BJ (cell line): Measurements from ENCODE around the gene PRKAG2. TPM values are rescaled to one million over a fixed set of nuclear protein-coding genes. Genes with fewer than 3 reads are reported as not detected.

Experiments used
- CTCF ChIA-PET: fragments of 350-600 bp; formaldehyde crosslinking; extraction: SDS; loops from one replicate; lab custom pipeline; 2021; ENCODE audit warnings: antibody characterized with exemption, inconsistent platforms; lab: Yijun Ruan, JAX
- POLR2A ChIA-PET: fragments of 300-600 bp; sonication (Branson Sonifier 250); formaldehyde crosslinking; extraction: SDS; loops from one replicate; lab custom pipeline; 2021; ENCODE audit warnings: antibody characterized with exemption; lab: Charles Lee
- DNase-seq: peaks from one replicate; pipeline ENCODE4 v3.0.0-alpha.2; 2011; ENCODE audit warnings: low read depth
- H3K27me3 ChIP-seq: 2 replicates; pipeline ENCODE4 v1.6.0; 2011; ENCODE audit warnings: low read length; ENCODE audit not compliant: control insufficient read depth, insufficient read depth
- H3K36me3 ChIP-seq: 2 replicates; pipeline ENCODE4 v1.5.1; 2011; ENCODE audit warnings: low read length; ENCODE audit not compliant: control insufficient read depth, insufficient read depth
- H3K4me3 ChIP-seq: 2 replicates; pipeline ENCODE4 v1.5.1; 2011; ENCODE audit warnings: low read depth, mild to moderate bottlenecking, control low read depth, low read length
- polyA plus RNA-seq: library from polyadenylated mRNA; depleted of rRNA; stranded (reverse); fragments of >200 nt; gene quantifications from 2 replicates; pipeline ENCODE4 v1.2.3, GENCODE V29; 2011
- TF ChIP-seq, protein P1 (sequence below): IDR thresholded peaks from 2 replicates; pipeline ENCODE4 v1.5.1; 2011; ENCODE audit warnings: low read depth, mild to moderate bottlenecking, control low read depth, inconsistent platforms, low read length, moderate library complexity; ENCODE audit not compliant: insufficient read depth

PRKAG2 gene
- polyA plus RNA-seq, 1 experiment: 11.3 TPM

DNA sequence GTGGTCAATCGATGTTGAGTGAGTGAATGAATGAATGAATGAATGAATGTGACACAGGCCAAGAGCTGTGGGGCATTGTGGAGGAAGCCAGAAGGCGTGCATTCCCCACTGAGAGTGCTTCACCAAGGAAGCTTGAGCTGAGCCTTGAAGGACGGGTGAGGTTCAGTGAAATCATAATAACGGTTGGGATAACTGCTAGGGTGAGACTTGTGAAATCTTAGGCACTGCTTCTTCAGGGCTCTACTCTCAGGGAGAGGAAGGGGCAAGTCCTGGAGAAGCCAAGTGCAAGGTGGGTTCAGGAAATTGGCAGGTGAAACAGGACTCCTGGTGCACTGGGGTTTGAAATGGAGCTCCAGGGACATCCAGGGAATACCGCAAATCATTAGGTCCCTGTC lies 23.7 kb upstream of the PRKAG2 start:
- Histone ChIP-seq H3K27me3 (peaks cover 1% of the 10 kb centered on the region), H3K36me3 (no peaks in the 10 kb centered on the region), H3K4me3 (no peak overlapping the region)
- POLR2A ChIA-PET: no interaction called here
- no peak for DNase-seq
- TF ChIP-seq, protein P1, sequence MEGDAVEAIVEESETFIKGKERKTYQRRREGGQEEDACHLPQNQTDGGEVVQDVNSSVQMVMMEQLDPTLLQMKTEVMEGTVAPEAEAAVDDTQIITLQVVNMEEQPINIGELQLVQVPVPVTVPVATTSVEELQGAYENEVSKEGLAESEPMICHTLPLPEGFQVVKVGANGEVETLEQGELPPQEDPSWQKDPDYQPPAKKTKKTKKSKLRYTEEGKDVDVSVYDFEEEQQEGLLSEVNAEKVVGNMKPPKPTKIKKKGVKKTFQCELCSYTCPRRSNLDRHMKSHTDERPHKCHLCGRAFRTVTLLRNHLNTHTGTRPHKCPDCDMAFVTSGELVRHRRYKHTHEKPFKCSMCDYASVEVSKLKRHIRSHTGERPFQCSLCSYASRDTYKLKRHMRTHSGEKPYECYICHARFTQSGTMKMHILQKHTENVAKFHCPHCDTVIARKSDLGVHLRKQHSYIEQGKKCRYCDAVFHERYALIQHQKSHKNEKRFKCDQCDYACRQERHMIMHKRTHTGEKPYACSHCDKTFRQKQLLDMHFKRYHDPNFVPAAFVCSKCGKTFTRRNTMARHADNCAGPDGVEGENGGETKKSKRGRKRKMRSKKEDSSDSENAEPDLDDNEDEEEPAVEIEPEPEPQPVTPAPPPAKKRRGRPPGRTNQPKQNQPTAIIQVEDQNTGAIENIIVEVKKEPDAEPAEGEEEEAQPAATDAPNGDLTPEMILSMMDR: no peak
- CTCF ChIA-PET: no interaction called here

DNA sequence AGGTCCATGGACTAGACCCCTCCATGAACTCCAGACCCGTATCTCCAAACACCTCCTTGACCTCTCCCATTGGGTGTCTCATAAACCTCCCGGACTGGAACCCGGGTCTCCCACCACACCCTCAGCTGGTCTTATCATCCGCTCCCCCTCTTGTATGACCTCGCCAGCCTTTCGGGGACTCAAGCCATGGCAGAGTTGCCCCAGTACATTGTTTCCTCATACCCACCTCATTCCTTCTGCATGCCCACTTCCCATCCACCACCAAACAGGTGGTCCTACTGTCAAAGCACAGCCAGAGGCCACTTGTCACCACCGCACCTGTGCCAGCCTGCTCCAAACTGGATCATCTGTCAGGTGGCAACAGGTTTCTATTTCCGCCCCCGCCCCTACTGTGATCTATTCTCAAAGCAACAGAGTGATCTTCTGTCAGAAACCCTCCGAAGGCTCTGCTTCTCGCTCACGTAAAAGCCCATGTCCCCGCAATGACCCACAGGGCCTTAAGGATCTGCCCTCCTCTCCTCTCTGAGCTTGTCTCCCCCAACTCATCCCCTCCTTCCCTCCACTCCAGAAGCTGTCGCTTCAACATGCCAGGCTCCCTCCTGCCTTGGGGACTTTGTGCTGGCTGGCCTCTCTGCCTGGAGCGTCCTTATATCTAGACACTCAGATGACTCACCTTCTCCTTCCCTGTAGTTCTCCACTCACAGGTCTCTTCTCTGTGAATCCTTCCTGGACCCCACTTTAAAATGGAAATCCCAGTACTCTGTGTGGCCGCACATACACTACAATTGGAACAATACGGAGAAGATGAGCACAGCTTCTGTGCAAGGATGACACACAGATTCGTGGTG lies 22.8 kb upstream of the PRKAG2 start:
- CTCF ChIA-PET: no interaction called here

DNA sequence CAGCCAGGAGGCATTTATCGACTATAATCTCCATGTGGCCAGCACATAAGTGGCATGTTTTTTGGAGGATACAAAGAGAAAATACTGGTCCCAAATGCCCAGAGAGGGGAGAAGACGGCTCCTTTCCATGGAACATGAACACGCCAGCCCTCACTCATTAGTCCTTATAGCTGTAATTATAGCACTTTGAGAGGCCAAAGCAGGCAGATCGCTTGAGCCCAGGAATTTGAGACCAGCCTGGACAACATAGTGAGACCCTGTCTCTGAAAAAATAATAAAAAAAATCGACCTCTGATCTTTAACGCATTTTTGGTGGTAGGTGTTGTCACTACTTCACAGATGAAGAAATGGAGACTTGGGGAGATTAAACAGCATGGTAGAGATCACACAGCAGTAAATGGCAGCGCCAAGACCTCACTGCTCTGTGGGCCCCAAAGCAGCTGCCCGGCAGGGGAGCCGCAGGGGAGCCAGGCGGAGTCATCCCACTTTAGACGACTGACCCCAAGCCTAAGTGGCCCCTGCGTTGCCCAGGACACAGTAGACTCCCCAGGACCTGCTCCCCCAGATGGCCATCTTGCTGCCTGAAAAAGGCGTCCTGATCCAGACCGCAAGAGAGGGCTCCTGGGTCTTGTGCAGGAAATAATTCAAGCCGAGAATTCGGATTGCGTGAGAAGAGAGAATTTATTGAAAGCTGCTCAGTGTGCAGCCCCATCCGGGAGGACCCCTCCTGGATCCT lies 21.2 kb upstream of the PRKAG2 start:
- POLR2A ChIA-PET: no interaction called here
- CTCF ChIA-PET: no interaction called here
- no peak for DNase-seq

More for the DNA sequence above, 22.8 kb upstream of the PRKAG2 start:
- Histone ChIP-seq H3K27me3 (peaks cover 1% of the 10 kb centered on the region), H3K4me3 (no peak overlapping the region), H3K36me3 (no peaks in the 10 kb centered on the region)
- DNase-seq: no peak
- TF ChIP-seq, protein P1: no peak
- POLR2A ChIA-PET: no interaction called here

DNA sequence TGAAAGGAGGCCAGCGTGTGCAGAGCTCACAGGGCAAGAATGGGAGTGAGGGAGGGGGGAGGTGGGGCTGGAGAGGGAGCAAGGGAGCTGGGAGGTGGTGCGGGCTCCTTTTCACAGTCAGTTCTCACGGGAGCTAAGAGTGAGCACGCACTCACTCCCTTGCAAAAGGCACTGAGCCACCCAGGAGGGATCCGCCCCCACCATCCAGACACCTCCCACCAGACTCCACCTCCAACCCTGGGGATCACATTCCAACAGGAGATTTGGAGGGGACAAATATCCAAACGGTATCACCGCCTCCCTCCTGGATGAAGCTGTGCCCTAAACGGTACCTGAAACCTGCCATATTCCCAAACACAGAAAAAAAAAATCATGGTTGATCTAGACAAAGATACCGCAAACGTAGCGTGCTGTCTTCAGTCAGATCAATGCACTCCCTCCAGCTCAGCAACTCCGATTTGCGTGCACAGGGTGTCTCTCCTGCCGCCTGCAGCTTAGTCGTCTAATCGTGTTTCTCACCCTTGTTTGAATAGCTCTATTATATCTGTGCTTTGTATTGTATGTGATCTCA lies 20.3 kb upstream of the PRKAG2 start:
- DNase-seq: no peak
- Histone ChIP-seq H3K27me3 (peaks cover 3% of the 10 kb centered on the region; the same call in 1 of the 2 replicates), H3K4me3 (no peak overlapping the region), H3K36me3 (no peaks in the 10 kb centered on the region)
- TF ChIP-seq, protein P1: no peak
- CTCF ChIA-PET: no interaction called here
- POLR2A ChIA-PET: no interaction called here

More for the DNA sequence above, 21.2 kb upstream of the PRKAG2 start:
- Histone ChIP-seq H3K36me3 (no peaks in the 10 kb centered on the region), H3K4me3 (no peak overlapping the region), H3K27me3 (peaks cover 3% of the 10 kb centered on the region; the same call in 1 of the 2 replicates)
- TF ChIP-seq, protein P1: no peak

DNA sequence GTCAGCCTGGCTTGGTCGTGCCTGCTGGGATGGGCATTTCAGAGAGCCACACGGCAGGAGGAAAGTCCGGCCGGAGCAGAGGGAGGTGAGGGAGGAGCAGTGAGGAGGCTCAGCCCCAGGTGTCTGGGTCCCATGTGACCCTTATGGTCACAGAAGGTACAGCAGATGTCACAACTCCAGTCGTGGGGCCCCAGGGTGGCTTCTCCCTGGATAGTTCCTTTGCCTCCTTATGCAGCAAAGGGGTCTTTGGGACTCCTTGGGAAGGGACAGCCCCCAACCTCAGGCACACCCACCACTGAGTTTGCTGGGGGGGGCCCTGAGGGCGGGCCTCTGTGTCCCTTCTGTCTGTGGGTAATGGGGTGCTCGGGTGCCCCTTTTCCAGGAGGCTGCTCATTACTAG lies 19.6 kb upstream of the PRKAG2 start:
- ChIA-PET CTCF (no interaction called here), POLR2A (no interaction called here)
- H3K36me3 ChIP-seq: no peaks in the 10 kb centered on the region
- H3K27me3 ChIP-seq: peaks cover 3% of the 10 kb centered on the region; the same call in 1 of the 2 replicates
- DNase-seq: no peak
- no peak overlapping the region for H3K4me3 ChIP-seq
- TF ChIP-seq, protein P1: no peak
